ENCODE measurements around the gene STOML1. TPM values are rescaled to one million over a fixed set of nuclear protein-coding genes. Genes with fewer than 3 reads are reported as not detected.

Gene STOML1
- total RNA-seq, 1 donor from 2014 or later, result 17.1 TPM

GRCh38 chr15:74034206-74034755 is 42.2 kb upstream of the STOML1 start:
- DNase-seq (ENCODE audit: extremely low spot score, unreplicated experiment), result no peak
- Mint-ChIP-seq H3K4me1 (ENCODE audit: unreplicated experiment) (peaks cover 22% of the 10 kb centered on the region), H3K9me3 (ENCODE audit: unreplicated experiment) (no peaks in the 10 kb centered on the region), H3K4me3 (ENCODE audit: unreplicated experiment) (no peak overlapping the region), H3K36me3 (ENCODE audit: unreplicated experiment) (peaks cover 16% of the 10 kb centered on the region), H3K27ac (ENCODE audit: unreplicated experiment) (no peak overlapping the region), H3K27me3 (ENCODE audit: unreplicated experiment) (no peaks in the 10 kb centered on the region)
- no peak for TF ChIP-seq CTCF (IDR thresholded peaks at IDR 0.05)

- DNase-seq (ENCODE audit: extremely low spot score, unreplicated experiment), result no peak
- H3K4me3 Mint-ChIP-seq (ENCODE audit: unreplicated experiment), result no peak overlapping the region
- H3K9me3 Mint-ChIP-seq (ENCODE audit: unreplicated experiment), result no peaks in the 10 kb centered on the region
- no peaks in the 10 kb centered on the region for H3K27me3 Mint-ChIP-seq (ENCODE audit: unreplicated experiment)
- H3K27ac Mint-ChIP-seq (ENCODE audit: unreplicated experiment), result no peak overlapping the region
- peaks cover 20% of the 10 kb centered on the region for H3K36me3 Mint-ChIP-seq (ENCODE audit: unreplicated experiment)
- no peak for TF ChIP-seq CTCF (IDR thresholded peaks at IDR 0.05)
- peaks cover 15% of the 10 kb centered on the region for H3K4me1 Mint-ChIP-seq (ENCODE audit: unreplicated experiment)
Observed at GRCh38 chr15:74032606-74033561, 40.8 kb upstream of the STOML1 start.

- Mint-ChIP-seq H3K9me3 (ENCODE audit: unreplicated experiment) (no peaks in the 10 kb centered on the region), H3K4me3 (ENCODE audit: unreplicated experiment) (no peak overlapping the region), H3K4me1 (ENCODE audit: unreplicated experiment) (peaks cover 10% of the 10 kb centered on the region), H3K27me3 (ENCODE audit: unreplicated experiment) (no peaks in the 10 kb centered on the region), H3K36me3 (ENCODE audit: unreplicated experiment) (peaks cover 21% of the 10 kb centered on the region), H3K27ac (ENCODE audit: unreplicated experiment) (no peak overlapping the region)
- no peak for TF ChIP-seq CTCF (IDR thresholded peaks at IDR 0.05)
- no peak for DNase-seq (ENCODE audit: extremely low spot score, unreplicated experiment)
Observed at GRCh38 chr15:74032046-74032445, 40.0 kb upstream of the STOML1 start.

- H3K27me3 Mint-ChIP-seq (ENCODE audit: unreplicated experiment), result no peaks in the 10 kb centered on the region
- TF ChIP-seq CTCF (IDR thresholded peaks at IDR 0.05), result no peak
- DNase-seq (ENCODE audit: extremely low spot score, unreplicated experiment), result no peak
- H3K27ac Mint-ChIP-seq (ENCODE audit: unreplicated experiment), result no peak overlapping the region
- H3K9me3 Mint-ChIP-seq (ENCODE audit: unreplicated experiment), result no peaks in the 10 kb centered on the region
- H3K36me3 Mint-ChIP-seq (ENCODE audit: unreplicated experiment), result peaks cover 22% of the 10 kb centered on the region
- H3K4me1 Mint-ChIP-seq (ENCODE audit: unreplicated experiment), result peaks cover 2% of the 10 kb centered on the region
- no peak overlapping the region for H3K4me3 Mint-ChIP-seq (ENCODE audit: unreplicated experiment)
Observed at GRCh38 chr15:74028646-74029045, 36.6 kb upstream of the STOML1 start.

- H3K4me3 Mint-ChIP-seq (ENCODE audit: unreplicated experiment), result no peak overlapping the region
- peaks cover 2% of the 10 kb centered on the region for H3K4me1 Mint-ChIP-seq (ENCODE audit: unreplicated experiment)
- TF ChIP-seq CTCF (IDR thresholded peaks at IDR 0.05), result no peak
Observed at GRCh38 chr15:74027688-74028087, 35.6 kb upstream of the STOML1 start.

More at GRCh38 chr15:74027688-74028087, 35.6 kb upstream of the STOML1 start:
- Mint-ChIP-seq H3K36me3 (ENCODE audit: unreplicated experiment) (peaks cover 29% of the 10 kb centered on the region), H3K27ac (ENCODE audit: unreplicated experiment) (no peak overlapping the region), H3K9me3 (ENCODE audit: unreplicated experiment) (no peaks in the 10 kb centered on the region), H3K27me3 (ENCODE audit: unreplicated experiment) (no peaks in the 10 kb centered on the region)
- DNase-seq (ENCODE audit: extremely low spot score, unreplicated experiment), result no peak

Measured in osteocyte (in vitro differentiated cells).